ENCODE results near the gene JMJD8.
A peak's percentile ranks its signal among the peaks of the same experiment; 100 is the strongest.

Gene JMJD8

GRCh38 chr16:669666-670065 lies 14.5 kb downstream of the JMJD8 start:
- Histone ChIP-seq H3K4me3 (ENCODE audit: low read depth, low read length) (peak overlapping the region; percentile 85), H3K36me3 (replicated peaks) (peaks cover 50% of the 10 kb centered on the region), H3K27me3 (replicated peaks) (no peaks in the 10 kb centered on the region), H3K27ac (no peak overlapping the region)
- TF ChIP-seq, protein P1, sequence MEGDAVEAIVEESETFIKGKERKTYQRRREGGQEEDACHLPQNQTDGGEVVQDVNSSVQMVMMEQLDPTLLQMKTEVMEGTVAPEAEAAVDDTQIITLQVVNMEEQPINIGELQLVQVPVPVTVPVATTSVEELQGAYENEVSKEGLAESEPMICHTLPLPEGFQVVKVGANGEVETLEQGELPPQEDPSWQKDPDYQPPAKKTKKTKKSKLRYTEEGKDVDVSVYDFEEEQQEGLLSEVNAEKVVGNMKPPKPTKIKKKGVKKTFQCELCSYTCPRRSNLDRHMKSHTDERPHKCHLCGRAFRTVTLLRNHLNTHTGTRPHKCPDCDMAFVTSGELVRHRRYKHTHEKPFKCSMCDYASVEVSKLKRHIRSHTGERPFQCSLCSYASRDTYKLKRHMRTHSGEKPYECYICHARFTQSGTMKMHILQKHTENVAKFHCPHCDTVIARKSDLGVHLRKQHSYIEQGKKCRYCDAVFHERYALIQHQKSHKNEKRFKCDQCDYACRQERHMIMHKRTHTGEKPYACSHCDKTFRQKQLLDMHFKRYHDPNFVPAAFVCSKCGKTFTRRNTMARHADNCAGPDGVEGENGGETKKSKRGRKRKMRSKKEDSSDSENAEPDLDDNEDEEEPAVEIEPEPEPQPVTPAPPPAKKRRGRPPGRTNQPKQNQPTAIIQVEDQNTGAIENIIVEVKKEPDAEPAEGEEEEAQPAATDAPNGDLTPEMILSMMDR (IDR thresholded peaks at IDR 0.05; ENCODE audit: low read depth, low read length, missing control alignments) = no peak
- in situ Hi-C loops (cut with HindIII; ENCODE audit: low pct_ligation_motif_present, low sequenced_read_pairs) = no loop called here
- DNase-seq = no peak

- Histone ChIP-seq H3K4me3 (ENCODE audit: low read depth, low read length) (peak overlapping the region; percentile 85), H3K27me3 (replicated peaks) (no peaks in the 10 kb centered on the region), H3K36me3 (replicated peaks) (peaks cover 42% of the 10 kb centered on the region), H3K27ac (peak overlapping the region; percentile 44)
- TF ChIP-seq, protein P1 (IDR thresholded peaks at IDR 0.05; ENCODE audit: low read depth, low read length, missing control alignments) = no peak
- in situ Hi-C loops (cut with HindIII; ENCODE audit: low pct_ligation_motif_present, low sequenced_read_pairs) = no loop called here
- no peak for DNase-seq
Observed at GRCh38 chr16:668519-669171, 15.5 kb downstream of the JMJD8 start.

- H3K27me3 ChIP-seq (replicated peaks) = no peaks in the 10 kb centered on the region
- H3K27ac ChIP-seq = peak within 1 kb of the TSS; percentile 44
- H3K4me3 ChIP-seq (ENCODE audit: low read depth, low read length) = peak within 1 kb of the TSS; percentile 85
- peaks cover 36% of the 10 kb centered on the region for H3K36me3 ChIP-seq (replicated peaks)
- peak; percentile 80 for DNase-seq
- TF ChIP-seq, protein P1 (IDR thresholded peaks at IDR 0.05; ENCODE audit: low read depth, low read length, missing control alignments) = peak; percentile 57
- in situ Hi-C loops (cut with HindIII; ENCODE audit: low pct_ligation_motif_present, low sequenced_read_pairs) = no loop called here
Observed at GRCh38 chr16:667780-668518, 16.2 kb downstream of the JMJD8 start, which contains the start of gene RHOT2. Gene RHOT2, plus strand, starts transcription at chr16:668132. Its CDS starts 68 bp downstream, at chr16:668200.

GRCh38 chr16:667113-667779 lies 16.9 kb downstream of the JMJD8 start:
- H3K36me3 ChIP-seq (replicated peaks) = peaks cover 29% of the 10 kb centered on the region
- TF ChIP-seq, protein P1 (IDR thresholded peaks at IDR 0.05; ENCODE audit: low read depth, low read length, missing control alignments) = no peak
- no peaks in the 10 kb centered on the region for H3K27me3 ChIP-seq (replicated peaks)
- H3K4me3 ChIP-seq (ENCODE audit: low read depth, low read length) = no peak overlapping the region
- DNase-seq = no peak
- H3K27ac ChIP-seq = no peak overlapping the region
- in situ Hi-C loops (cut with HindIII; ENCODE audit: low pct_ligation_motif_present, low sequenced_read_pairs) = no loop called here

GRCh38 chr16:666572-666971 lies 17.6 kb downstream of the JMJD8 start:
- in situ Hi-C loops (cut with HindIII; ENCODE audit: low pct_ligation_motif_present, low sequenced_read_pairs) = no loop called here
- Histone ChIP-seq H3K27me3 (replicated peaks) (no peaks in the 10 kb centered on the region), H3K27ac (no peak overlapping the region), H3K4me3 (ENCODE audit: low read depth, low read length) (no peak overlapping the region), H3K36me3 (replicated peaks) (peaks cover 24% of the 10 kb centered on the region)
- TF ChIP-seq, protein P1 (IDR thresholded peaks at IDR 0.05; ENCODE audit: low read depth, low read length, missing control alignments) = no peak
- DNase-seq = no peak
